ENCODE results near the gene PRKCZ.

Gene PRKCZ

GRCh38 chr1:2229911-2230731 is 179.9 kb downstream of the PRKCZ start:
- peak; percentile 26 for DNase-seq (ENCODE audit: low read depth)

GRCh38 chr1:2230781-2231531 is 180.7 kb downstream of the PRKCZ start:
- no peak for DNase-seq (ENCODE audit: low read depth)

GRCh38 chr1:2231532-2232254 is 181.5 kb downstream of the PRKCZ start:
- no peak for DNase-seq (ENCODE audit: low read depth)

GRCh38 chr1:2232255-2232915 is 182.2 kb downstream of the PRKCZ start:
- no peak for DNase-seq (ENCODE audit: low read depth)

GRCh38 chr1:2232916-2233438 is 182.8 kb downstream of the PRKCZ start:
- DNase-seq (ENCODE audit: low read depth) = no peak

- no peak for DNase-seq (ENCODE audit: low read depth)
These were observed 183.3 kb downstream of the PRKCZ start for GRCh38 chr1:2233468-2233867.

GRCh38 chr1:2233997-2234761 is 184.0 kb downstream of the PRKCZ start:
- DNase-seq (ENCODE audit: low read depth) = no peak

GRCh38 chr1:2234762-2235113 is 184.5 kb downstream of the PRKCZ start:
- no peak for DNase-seq (ENCODE audit: low read depth)

All from HS-27A (cell line).